GM18867 (cell line): ENCODE measurements around the gene KCNT2.

ENCODE experiments used
- ATAC-seq: cut with Tn5 transposase; IDR thresholded peaks from one replicate; pipeline ENCODE4 v1.9.1; 2021; ENCODE audit warnings: mild to moderate bottlenecking, moderate library complexity; ENCODE audit not compliant: unreplicated experiment

KCNT2 gene

DNA sequence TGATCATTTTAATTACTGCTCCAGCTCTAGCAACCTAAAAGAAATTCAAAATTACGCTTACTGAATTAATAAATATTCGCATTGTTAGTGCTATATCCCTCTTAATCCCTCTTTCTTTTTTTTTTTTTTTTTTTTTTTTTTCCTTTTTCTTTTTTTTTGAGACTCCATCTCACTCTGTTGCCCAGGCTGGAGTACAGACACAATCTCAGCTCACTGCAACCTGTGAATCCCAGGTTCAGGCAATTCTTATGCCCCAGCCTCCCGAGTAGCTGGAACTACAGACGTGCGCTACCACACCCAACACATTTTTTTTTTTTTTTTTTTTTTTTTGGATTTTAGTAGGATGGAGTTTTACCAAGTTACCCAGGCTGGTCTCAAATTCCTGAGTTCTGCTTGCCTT, 157.1 kb downstream of the KCNT2 start:
- ATAC-seq = no peak

DNA sequence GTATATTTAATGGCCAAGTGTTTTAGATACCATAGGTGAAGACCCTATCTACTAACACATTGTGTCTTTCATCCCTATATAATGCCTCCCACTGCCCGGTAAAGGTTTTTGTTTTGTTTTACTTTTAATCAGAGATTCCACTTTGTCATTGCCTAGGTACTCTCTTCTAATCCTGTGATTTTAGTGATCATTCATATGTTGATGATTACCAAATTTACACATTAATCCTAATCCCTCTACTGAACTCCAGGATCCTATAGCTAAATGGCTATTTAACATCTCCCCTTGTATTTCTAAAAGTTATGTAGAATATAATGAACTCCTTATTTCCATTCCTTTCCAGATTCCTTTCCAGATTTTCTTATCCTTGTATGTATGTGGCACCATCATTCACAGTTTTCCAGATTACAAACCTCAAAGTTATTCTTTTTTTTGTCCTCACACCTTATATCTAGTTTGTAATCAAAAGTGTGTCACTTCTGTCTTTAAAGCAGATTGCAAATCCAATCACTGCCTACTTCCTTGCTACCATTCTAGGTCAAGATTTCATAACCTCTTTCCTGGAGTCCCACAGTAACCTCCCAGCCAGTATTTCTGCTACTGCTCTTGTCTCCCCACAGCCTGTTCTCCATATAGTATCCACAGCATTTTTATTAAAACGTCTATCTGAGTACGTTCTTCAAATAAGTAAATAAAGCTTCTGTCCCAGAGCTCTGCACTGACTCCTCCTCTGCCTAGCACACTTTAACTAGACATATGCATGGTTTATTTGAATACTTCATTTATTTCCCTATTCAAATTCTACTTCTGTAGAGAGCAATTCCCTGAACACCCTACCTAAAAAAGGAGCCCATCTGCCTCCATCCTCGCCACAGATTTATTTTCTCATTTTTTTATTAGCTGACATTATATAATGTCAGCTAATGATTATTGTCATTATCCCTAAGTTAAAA, 157.8 kb downstream of the KCNT2 start:
- no peak for ATAC-seq

DNA sequence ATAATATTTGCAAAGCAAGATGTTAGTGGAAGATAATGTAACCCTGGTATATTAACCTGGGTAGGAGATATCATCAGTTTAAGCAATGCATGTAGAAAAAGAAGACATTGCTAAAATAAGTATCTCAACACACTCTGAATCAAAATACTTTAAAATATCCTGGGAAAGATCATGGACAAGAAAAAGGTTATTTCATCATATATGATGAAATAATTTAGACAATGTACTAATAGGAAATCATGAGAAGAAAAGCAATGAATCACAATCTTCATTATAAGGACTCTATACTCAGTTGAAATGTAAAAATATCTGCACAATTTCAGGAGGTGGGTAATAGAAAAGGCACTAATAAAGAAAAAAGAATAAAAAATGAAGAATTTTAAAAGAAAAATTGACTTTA, 158.8 kb downstream of the KCNT2 start:
- ATAC-seq = no peak

DNA sequence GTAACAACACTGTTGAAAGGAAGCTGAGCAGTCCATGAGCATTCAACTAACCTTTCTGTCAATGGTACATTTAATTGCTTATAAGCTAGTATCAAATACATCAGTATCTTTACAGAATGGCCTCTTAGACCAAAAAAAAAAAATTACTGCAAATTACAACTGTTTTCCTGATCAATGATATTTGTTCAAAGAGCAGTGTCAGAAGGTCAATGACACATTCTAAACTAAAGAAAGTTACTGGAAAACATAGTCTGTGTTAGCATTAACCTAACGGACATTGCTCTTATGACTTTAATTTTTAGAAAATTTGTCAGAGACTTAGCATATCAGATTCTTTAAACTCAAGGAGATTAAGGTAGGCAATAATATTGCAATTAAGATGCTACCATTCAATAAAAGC, 162.5 kb downstream of the KCNT2 start:
- ATAC-seq = no peak

DNA sequence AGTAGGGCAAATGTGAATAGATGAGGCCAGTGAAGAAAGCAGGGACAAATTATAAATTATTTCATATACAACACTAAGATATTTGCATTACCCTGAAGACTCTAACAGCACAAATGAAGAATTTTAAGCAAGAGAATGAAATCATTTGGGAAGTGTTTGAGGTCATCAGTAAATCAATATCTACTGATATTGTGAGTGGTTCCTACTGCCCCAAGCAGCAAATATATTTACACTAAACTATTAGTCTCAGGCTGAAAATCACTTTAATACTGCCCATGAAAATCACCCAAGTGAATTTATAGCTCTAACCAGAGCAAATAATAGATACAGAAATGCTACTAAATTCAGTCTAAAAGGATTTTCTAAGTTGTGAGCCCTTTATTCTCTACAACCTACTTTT, 163.6 kb downstream of the KCNT2 start:
- ATAC-seq = no peak

DNA sequence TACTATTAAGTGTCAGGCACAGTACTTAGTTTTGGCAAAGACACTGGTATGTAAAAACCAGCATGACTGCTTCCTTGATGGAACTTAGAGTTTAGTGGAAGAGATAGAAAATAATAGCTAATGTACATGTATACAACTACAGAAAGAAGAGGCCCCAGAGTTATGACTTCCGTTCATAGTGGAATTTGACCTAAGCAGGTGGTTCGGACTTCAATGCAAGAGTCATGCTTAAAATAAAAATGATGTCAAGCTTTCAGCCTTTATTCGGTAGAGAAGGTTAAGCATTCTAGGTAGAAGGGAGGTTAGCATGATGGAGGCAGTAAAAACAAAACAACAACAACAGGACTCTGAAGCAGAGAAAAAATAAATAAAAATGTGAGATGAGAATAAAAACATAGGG, 165.9 kb downstream of the KCNT2 start:
- ATAC-seq = no peak

DNA sequence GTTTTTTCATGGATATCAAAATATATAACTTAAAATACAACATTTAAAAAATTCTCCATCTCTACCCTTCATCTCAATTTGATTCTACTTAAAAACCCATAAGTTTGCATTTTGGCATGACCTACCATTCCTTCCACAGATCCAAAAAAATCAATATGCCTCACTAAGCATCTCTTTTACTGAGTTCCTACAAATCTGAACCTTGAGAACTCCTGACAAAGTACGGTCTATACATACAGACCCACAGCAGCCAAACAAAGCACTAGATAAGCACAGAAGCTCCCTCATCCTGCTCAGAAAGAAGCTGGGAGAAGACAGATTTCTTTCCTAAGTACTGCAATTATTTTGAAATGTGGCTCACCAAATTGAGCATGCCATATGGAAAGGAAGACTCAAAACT, 167.5 kb downstream of the KCNT2 start:
- no peak for ATAC-seq

DNA sequence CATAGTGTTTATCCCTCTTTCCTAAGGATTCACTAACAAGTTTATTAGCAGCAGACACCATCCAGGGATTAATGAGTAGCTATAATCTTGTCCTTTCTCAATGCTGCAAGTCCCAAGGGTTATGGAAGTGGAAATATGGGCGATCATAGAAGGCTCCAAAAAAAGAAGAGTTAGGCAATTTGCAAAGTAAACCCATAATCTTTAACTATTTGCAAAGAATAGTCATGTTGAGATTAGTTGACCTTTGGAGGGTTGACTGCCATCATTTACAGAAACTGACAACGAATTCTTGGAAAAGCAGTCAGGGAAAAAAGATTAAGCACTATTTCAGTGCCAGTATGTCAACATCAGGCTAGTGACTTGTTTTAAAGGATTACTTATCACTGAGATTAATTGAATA, 169.9 kb downstream of the KCNT2 start:
- ATAC-seq = no peak

DNA sequence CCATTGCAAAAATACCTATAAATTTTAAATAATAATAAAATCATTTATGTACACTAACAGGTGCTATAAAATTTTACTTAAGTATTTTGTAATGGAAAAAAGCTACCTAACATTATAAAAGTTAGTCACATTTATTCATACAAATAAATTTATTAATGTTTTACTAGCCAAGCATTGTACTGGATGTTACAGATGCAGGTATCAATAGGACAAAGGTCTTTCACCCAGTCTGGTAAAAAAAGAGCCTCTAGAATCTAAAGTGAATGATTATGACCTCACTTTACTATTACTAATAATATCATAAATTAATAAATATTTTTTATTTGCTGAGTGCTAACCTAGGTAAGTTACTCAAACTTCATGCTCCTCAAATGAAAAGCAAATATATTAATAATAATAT, 170.6 kb downstream of the KCNT2 start:
- ATAC-seq = no peak

DNA sequence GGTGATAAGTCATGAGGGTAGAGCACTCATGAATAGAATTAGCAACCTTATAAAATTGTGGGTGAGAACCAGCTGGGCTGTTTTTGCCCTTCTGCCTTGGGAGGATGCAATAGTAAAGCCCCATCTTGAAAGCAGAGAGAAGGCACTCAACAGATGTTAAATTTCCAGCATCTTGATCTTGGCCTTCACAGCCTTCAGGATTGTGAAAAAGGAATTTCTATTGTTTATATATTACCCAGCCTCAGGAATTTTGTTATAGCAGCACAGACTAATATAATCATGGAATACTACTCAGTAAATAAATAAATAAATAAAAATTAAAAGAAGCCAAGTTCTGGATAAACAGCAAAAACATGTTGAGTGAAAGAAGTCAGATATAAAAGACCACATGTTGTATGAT, 175.2 kb downstream of the KCNT2 start:
- no peak for ATAC-seq

DNA sequence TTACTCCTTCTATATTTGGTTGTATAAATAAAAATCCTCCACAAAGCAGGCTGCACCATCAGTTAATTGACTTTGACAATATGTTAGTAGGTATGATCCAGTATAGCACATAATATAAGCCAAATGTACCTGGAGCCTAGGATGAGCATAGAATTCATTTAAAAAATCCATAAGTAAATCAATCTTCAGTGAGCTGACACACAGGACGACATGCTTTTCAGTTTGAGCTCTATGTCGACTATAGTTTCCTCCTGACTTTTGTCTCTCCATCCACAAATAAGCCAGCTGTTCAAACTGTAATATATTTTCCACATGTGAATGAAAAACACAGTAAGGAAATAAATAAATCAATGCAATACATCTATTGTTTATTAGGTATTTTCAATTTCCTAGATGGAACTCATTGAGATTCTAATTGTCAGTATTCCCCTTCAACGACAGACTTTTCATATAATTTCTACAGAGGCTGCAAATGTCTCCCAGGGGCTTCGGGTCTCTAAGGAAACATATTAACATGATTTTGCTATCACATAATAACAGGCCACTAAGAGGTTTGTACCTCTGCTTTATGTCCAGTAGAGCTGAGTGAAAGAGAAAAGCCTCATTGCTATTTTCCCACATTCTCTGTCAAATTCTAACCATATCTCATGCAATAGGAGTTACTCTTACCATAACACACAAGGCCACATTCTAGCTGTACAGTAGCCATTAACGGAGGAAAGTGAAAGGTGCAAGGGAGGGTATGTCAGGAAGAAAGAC, 180.1 kb downstream of the KCNT2 start:
- no peak for ATAC-seq

DNA sequence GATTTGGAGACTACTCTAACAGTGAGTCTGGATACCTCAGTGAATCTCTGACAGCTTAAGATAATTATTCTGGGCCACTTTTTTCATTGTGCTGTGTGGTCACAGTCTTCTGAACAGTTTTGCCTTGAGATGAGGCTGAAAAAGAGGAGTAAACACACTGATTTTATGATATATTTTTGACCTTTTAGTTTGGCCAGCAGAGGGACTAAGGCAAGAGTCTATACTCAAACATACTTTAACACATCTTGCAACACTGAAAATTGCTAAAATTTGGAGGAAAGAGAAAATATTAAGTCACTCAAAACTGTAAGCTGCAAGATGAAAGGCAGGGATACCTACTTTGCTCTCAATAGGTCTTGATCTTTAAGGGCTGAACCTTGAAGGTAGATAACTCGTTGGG, 182.7 kb downstream of the KCNT2 start:
- ATAC-seq = no peak

DNA sequence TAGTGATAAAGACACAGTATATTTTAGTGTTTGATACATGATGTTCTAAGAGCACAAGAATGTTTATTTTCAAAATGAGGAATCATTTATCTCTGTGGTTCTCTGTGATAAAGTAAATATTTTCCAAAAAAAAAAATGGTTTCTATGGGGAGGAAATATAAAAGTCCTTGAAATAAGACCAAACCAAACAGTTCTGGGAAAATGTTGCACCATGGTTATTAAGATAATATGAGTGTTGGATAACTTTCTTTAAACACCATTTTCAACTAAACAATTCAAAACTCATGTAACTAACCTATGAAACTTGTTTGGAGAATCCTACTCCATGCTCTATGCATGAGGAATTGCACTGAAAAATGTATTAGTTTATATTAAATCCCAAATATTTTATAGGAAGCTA, 184.6 kb downstream of the KCNT2 start:
- no peak for ATAC-seq

DNA sequence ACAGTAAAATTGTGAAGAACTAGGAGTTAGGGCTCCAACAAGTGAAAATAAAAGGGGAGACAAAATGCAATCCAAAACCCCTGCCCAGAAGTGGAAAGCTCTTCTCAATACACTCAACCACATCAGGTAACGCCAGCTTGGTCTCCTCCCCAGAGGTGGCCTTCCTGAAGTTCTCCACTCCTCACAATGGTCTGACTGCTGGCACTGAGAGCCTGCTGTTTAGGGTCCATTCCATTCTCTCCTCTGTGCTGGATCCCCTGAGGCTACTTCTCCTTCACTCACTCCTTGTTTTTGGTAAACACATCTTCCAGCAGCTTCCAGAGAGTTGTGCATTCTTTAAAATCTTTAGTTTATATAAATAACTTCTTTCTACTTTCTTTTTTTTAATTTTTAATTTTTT, 189.5 kb downstream of the KCNT2 start:
- ATAC-seq = no peak

DNA sequence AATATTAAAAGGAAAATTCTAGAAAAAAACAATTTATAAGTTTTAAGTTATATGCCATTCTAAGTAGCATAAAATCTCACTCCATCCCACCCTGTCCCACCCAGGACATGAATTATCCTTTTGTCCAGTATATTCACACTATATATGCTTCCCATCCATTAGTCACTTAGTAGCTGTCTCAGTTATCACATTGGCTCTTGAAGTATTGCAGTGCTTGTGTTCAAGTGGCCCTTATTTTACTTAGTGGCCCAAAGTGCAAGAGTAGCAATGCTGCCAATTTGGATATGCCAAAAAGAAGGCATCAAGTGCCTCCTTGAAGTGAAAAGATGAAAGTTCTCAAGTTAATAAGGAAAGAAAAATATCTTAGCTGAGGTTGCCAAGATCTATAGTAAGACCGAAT, 192.3 kb downstream of the KCNT2 start:
- no peak for ATAC-seq

DNA sequence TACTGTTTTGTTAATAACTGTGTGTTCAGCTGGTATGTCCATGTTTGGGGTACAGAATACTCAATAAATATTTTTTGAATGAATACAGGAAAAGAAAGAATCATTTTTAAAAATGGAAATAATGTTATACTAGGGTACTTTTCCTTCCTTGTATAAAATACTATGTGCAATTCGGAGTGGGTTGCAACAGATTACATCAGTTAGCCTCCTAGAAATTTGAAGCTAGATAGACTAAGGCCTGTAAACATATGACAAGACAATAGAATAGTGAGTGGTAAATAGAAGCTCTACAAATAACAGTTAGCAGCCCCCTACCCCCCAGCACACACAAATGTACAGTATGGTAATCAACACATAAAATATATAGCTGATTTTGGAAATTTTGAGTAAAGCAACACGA, 195.9 kb downstream of the KCNT2 start:
- ATAC-seq = no peak

DNA sequence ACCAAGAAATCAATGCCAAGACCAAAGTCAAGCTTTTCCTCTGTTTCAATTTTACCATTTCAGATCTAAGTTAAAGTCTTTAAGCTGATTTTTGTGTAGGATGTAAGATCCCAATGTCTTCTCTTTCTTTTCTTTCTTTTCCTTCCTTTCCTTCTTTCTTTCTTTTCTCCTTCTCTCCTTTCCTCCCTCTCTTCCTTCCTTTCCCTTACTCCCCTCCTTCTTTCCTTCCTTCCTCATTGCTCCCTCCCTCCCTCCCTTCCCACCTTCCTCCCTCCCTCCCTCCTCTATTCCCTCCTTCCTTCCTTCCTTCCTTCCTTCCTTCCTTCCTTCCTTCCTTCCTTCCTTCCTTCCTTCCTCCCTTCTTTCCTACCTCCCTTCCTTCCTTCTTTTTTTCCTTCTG, 197.5 kb downstream of the KCNT2 start:
- no peak for ATAC-seq

DNA sequence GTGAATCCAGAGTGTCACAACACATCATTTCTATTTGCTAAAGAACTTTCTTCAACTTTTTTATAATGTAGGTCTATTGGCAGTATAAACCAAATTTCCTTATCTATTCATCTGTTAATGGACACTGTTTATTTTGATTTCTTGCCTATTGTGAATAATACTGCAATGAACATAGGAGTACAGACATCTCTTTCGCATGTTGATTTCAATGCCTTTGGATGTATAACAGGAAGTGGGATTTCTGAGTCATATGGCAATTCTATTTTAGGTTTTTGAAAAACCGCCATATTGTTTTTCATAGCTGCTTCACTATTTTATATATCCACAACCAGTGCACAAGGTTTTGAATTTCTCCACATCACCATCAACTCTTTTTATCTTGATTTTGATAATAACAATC, 198.7 kb downstream of the KCNT2 start:
- ATAC-seq = no peak

DNA sequence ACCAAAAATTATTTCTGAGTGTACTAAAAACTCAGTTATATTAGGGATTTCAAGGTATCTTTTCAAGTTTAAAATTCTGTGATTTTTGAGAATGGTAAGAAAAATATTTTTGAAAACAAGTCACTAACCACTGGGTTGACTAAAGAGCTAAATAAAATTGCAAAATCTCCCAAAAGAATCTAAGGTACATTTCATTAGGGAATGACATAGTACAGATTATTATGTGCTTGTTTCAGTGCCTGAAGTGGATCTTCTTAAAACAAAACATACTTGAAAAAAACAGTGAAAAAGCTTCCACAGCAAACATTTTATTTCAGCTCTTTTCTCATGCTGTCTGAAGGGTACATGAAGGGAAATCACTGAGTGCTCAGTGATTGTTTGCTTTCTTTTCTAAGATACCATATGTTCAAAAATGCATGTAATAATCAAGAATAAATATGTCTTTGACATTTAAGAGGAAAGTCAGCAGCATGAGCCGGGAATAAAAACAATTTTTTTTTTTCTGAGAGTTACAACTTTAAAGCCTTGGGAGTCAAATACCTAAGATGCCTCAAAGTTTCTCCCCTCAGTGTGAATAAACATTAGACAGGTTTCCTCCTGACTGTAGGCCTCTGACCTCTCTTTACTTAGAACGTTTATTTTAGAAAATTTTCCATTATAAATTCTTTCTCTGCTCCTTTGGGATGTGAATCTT, 200.7 kb downstream of the KCNT2 start:
- no peak for ATAC-seq

DNA sequence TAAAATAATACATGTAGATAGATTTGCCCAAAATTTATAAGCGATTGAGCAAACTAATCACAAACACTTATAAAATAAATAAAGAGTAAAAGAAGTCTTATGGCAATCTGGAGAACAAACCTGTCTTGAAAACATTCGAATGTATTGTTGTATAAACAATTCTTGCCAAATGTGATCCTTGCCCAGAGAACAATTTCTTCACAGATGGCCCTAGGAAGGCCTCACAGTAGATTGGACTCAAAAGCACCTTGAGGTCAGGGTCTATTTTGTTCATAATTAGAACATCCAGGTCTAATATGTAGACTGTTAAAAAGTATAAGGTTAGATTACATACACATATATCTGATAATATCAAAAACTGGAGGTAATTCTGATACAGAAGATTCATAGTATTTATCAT, 202.4 kb downstream of the KCNT2 start:
- no peak for ATAC-seq

DNA sequence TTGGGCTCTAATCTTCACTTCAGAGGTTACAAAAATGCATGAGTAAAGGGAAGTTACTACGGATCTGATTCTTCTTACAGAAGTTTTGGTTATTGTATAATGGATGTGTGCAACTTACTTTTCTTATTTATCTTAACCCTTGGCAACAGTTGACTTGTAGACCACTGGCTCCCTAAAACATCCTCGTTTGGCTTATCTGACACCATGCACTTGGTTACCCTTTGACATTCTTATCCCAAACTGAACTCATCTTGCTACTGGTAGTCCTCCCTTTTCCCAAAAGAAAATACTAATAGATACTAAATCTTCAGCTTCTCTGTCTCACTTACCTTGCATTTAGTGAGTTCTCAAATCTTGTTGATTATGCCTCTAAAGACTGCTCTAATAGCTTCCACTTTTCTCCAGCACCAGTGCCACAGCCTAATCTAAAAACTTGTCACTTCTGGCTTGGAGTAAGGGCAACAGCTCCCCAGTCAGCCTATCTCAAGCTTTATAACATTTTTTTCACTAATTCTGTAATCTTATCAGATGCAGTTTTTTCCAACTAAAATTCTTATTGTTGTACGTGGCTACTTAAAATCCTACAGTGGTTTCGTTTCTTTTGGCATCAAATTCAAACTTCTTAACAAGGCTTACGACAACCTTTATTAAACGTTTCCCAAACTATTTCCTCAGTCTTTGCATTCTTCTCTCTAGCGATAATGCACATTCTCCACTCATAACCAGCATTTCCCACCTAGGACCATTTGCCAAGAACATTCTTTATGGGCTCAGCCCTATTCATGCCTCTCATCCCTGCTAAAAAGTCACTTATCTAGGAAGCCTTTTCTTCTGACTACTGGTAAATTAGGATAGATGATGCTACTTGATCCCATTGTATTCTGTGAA, 204.2 kb downstream of the KCNT2 start:
- ATAC-seq = no peak
